Epithelial cell of prostate (primary cell): ENCODE results near the gene MR1.
A peak's percentile ranks its signal among the peaks of the same experiment; 100 is the strongest.

ENCODE experiments used
- DNase-seq: peaks from one replicate; pipeline ENCODE4 v3.0.0-alpha.2; 2011; ENCODE audit warnings: low read depth, low spot score
- H3K27ac ChIP-seq: fragments of 450-650 bp; 2 replicates; pipeline ENCODE4 v1.5.1; 2017; ENCODE audit warnings: mild to moderate bottlenecking

The MR1 gene

GRCh38 chr1:181033799-181034451, at the start of gene MR1:
Gene MR1, plus strand, starts transcription at chr1:181033983. Its CDS starts 25 bp downstream, at chr1:181034008.
- peak within 1 kb of the TSS; percentile 93 for H3K27ac ChIP-seq
- no peak for DNase-seq

- no peak for DNase-seq
- H3K27ac ChIP-seq: no peak overlapping the region
Observed at GRCh38 chr1:180988253-180988752, 45.5 kb upstream of the MR1 start.

GRCh38 chr1:180994262-180994661, 39.5 kb upstream of the MR1 start:
- DNase-seq: no peak
- H3K27ac ChIP-seq: no peak overlapping the region

GRCh38 chr1:180997843-180998504, 35.8 kb upstream of the MR1 start:
- DNase-seq: no peak
- H3K27ac ChIP-seq: no peak overlapping the region

GRCh38 chr1:181001091-181001780, 32.5 kb upstream of the MR1 start:
- no peak overlapping the region for H3K27ac ChIP-seq
- no peak for DNase-seq

- DNase-seq: no peak
- H3K27ac ChIP-seq: no peak overlapping the region
Observed at GRCh38 chr1:181002582-181003172, 31.1 kb upstream of the MR1 start.

GRCh38 chr1:181010789-181011188, 23.0 kb upstream of the MR1 start:
- DNase-seq: no peak
- no peak overlapping the region for H3K27ac ChIP-seq

GRCh38 chr1:181011301-181012202, 22.2 kb upstream of the MR1 start:
- no peak overlapping the region for H3K27ac ChIP-seq
- DNase-seq: no peak

- H3K27ac ChIP-seq: no peak overlapping the region
- DNase-seq: no peak
Observed at GRCh38 chr1:181012203-181012745, 21.5 kb upstream of the MR1 start.

- DNase-seq: no peak
Observed at GRCh38 chr1:181013144-181013543, 20.6 kb upstream of the MR1 start.

GRCh38 chr1:181014477-181015250, 19.1 kb upstream of the MR1 start:
- DNase-seq: no peak
- peak overlapping the region; percentile 28 for H3K27ac ChIP-seq

More at GRCh38 chr1:181013144-181013543, 20.6 kb upstream of the MR1 start:
- no peak overlapping the region for H3K27ac ChIP-seq

GRCh38 chr1:181015251-181015615, 18.6 kb upstream of the MR1 start:
- H3K27ac ChIP-seq: peak overlapping the region; percentile 28
- no peak for DNase-seq

GRCh38 chr1:181016563-181016962, 17.2 kb upstream of the MR1 start:
- H3K27ac ChIP-seq: no peak overlapping the region
- no peak for DNase-seq

- H3K27ac ChIP-seq: no peak overlapping the region
- DNase-seq: no peak
Observed at GRCh38 chr1:181018901-181019681, 14.7 kb upstream of the MR1 start.

GRCh38 chr1:181021159-181021558, 12.6 kb upstream of the MR1 start:
- peak overlapping the region; percentile 86 for H3K27ac ChIP-seq

GRCh38 chr1:181021811-181022434, 11.9 kb upstream of the MR1 start:
- H3K27ac ChIP-seq: peak overlapping the region; percentile 86
- DNase-seq: no peak

More at GRCh38 chr1:181021159-181021558, 12.6 kb upstream of the MR1 start:
- DNase-seq: no peak

- no peak overlapping the region for H3K27ac ChIP-seq
- DNase-seq: no peak
Observed at GRCh38 chr1:181023265-181024057, 10.3 kb upstream of the MR1 start.
